NCI-H526 treated with DMSO at 0.1 percent for 48 hours (cell line): ENCODE results near the gene HES5.

ENCODE experiments used
- DNase-seq: peaks from one replicate; lab custom pipeline; 2025; lab: John Stamatoyannopoulos, UW

HES5 gene

DNA sequence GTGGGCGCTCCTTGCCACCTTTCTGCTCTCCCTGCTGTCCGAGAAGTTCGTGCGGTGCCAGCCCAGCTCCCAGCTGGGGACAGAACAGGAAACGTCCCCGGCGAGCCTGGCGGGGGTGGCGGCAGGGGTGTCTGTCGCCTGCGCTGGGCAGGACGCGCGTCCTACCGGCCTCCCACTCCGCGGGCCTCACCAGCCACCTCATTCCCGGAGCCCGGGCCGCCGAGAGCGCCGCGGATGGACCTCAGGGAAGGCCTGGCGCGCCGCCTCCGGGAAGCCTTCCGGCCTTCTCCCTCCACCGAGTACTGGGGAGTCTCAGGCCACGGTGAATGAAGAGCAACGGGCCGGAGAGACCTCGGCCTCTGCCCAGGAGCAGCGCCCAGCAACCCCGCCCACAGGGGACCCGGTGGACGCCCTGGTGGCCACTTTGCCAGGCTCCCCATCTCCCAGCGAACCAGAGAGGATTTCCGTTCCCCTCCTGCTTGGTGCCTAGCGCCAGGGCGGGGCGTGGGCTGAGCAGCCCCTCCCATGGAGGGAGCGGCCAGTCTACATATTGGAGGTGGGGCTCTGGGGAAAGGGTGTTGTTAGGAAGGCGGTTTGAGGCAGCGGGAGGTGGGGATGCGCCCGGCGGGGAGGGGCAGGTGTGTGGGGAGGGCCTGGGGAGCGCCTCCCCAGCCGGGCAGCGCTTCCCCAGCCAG, 16.6 kb upstream of the HES5 start:
- DNase-seq, result peak; percentile 66

DNA sequence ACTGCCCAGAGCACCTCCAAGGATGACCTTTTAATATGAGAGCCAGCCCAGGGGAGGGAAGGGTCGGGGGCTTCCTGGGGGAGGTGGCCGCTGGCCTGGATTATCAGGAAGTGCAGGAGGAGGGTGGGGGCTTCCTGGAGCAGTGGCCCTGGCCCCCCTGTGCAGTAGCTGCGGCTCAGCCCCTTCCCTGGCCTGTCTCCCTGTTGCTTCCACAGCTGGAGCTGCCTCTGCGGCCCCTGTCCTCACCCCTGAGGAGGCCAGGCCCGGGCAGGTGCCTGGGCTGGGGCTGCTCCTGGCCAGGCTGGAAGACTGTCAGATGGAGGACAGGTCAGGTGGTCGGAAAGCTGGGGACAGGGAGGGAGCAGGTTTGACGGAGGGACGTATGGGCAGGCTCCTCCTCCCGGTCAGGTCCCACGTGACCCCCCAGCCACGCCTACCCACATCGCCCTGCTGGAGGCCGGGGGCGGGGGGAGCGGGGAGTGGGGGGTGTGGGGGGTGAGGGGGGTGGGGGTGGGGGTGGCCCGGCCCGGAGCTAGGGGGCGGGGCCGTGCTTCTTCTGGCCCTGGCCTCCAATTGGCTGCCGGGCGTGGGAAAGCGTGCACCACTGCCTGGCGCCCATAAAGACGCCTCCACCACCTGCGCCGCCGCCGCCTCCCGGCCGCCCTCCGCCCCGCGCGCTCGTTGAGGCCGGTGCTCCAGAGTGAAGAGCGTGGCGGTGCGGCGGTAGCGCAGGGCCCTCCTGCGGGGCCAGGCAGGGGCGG, 15.9 kb upstream of the HES5 start:
- DNase-seq, result peak; percentile 70

DNA sequence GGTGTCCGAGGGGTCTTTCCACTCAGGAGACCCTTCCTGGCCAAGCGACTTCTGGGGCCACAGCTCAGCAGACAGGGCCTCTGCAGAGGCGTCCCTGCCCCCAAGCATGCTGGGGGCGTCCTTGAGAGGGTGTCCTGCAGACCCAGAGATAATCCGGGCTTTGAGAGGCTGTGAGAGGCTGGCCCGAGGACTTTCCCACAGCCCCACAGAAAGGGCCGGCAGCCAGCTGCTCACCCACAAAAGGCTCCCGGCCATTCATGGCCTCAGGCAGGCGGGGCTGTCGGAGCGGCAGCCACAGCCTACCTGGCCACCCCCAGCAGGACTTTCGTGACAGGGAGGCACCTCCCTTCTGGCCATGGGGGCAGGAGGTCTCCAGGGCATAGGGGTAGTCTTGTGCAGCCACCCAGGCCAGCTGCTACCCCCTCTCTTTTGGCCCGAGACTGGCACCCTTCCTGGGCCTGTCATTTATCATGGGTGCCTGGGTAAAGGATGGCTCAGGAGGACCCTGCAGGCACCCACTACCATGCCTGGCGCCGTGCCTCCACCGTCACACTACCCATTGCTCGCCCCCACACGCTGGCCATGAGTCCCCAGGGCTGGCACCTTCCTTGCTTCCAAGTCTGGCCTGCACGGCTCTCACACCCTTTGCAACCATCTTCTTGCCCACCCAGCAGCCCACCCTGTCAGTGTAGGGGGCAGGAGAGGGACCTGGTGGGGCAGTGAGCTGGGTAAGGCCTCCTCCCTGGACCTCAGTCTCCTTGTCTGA, 15.0 kb upstream of the HES5 start:
- no peak for DNase-seq

GRCh38 chr1:2544093-2544874, 14.2 kb upstream of the HES5 start:
- DNase-seq, result no peak

DNA sequence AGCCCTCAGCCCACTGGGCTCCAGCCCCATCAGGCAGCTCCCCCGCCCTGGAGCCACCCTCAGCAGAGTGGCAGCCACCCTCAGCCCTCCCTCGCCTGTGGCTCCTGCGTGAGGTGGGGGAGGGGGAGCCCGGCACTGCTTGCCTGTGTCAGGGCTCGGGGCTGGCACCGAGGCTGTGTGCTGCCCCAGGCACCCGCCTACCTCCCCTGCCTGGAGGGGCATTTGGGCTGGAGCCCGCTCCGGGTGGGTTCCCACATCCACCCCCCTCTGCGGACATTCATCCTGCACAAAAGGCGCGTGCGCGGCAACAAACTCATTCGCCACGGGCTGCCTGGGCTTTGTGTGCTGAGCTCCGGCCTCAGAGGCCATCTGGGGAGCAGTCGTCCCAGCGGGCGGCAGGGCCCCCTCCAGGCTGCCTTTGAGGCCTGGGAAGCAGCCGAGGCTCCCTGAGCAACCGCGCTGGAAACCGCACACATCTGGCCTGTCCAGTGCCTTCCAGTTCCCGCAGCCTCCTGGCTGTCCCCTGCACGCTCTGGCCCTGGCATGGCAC, 13.6 kb upstream of the HES5 start:
- no peak for DNase-seq

- no peak for DNase-seq
Observed at GRCh38 chr1:2542246-2542915, 12.3 kb upstream of the HES5 start.

DNA sequence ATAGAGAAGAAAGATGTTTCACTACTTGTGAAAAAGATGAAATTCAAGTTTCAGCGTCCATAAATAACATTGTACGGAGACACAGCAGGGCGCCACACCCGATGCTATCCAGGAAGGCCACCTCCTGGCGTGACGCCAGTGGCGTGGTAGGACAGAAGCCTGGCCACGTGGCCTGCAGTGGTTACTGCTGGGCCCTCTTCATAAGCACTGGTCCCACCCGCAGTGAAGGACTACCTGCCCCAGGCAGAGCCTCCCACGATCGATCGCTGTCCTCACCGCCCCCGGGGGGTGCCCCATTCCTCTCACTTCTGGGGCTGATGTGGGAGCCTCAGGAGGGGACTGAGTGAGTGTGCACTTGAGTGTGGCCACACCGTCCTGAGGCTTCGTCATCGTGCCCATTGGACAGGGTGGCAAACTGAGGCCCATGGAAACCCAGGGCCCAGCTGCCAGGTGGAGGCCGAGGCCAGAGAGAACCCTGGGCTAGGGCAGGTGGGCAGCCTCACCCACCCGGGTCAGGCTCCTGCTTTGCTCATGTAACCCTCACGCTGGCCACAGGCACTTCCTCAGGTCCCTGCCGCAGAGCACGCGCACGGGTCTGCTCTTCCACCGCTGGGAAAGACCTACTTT, 11.7 kb upstream of the HES5 start:
- DNase-seq, result no peak

DNA sequence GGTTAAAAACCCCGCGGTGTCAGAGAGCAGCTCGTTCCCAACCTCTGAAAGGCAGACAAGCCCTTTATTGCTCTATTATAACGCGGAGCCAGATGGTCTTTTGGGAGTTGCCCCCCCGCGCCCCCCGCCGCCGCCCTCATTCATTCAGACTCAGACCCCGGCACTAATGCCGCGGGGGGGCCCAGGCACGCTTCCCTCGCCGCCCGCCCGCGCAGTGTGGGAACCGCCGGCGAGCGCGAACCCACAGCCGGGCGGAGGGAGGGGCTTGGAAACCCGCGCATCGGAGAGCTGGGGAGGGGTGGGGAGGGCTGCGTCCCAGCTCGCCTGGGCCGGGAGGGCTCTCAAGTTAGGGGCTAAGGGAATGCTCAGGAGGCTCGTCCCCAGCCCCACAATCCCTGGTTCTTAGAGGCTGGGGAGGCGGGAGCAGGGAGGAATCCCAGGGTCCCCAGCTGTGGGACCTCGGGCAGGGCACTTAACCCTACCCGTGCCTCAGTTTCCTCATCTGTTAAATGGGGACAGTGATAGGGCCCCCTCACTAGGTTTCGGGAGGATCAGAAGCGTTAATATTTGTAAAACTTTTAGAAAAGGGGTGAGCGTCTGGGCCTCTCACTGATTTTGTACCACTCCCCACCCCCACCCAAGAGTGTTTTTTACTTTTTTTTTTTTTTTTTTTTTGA, 10.9 kb upstream of the HES5 start:
- DNase-seq, result no peak

- no peak for DNase-seq
Observed at GRCh38 chr1:2539312-2539907, 9.3 kb upstream of the HES5 start.

DNA sequence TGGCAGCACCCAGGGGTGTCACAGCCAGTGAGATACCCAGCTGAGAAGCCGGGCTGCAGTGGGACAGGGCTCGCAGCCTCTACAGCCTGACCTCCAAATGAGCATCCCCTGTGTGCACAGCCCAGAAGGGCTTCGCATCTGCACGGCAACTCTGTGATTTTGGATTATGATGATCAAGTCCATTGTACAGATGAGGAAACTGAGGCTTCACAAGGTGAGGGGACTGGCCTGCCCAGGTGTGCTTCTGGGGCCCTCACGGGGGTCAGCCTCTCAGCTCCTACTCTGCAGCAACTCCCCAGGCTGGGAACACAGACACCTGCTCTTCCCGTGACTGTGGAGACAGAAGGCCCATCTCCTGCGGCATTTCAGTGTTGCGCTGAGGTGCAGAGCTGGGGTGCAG, 8.8 kb upstream of the HES5 start:
- no peak for DNase-seq

DNA sequence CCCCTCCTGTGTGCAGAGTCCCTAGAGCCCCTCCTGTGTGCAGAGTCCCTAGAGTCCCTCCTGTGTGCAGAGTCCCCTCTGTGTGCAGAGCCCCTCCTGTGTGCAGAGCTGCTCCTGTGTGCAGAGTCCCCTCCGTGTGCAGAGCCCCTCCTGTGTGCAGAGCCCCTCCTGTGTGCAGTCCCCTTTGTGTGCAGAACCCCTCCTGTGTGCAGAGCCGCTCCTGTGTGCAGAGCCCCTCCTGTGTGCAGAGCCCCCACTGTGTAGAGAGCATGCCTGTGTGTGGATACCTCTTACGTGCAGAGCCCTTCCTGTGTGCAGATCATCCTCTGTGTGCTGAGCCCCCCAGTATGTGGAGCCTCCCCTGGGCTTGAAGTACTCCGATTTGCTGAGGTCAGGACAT, 8.3 kb upstream of the HES5 start:
- DNase-seq, result no peak

DNA sequence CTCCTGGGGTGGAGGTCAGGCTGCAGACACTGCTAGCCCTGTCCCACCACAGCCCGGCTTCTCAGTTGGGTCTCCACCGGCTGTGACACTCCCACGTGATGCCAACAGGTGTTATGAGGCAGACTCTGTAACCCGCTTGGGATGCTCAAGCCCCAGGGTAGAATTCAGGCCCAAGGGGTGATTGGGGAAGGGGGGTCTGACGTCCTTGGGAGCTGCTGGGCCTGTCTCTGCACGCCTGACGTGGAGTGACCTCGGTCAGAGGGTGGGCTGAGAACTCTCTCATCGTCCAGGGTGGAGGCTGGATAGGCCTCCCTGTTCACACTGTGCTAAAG, 7.7 kb upstream of the HES5 start:
- DNase-seq, result no peak

DNA sequence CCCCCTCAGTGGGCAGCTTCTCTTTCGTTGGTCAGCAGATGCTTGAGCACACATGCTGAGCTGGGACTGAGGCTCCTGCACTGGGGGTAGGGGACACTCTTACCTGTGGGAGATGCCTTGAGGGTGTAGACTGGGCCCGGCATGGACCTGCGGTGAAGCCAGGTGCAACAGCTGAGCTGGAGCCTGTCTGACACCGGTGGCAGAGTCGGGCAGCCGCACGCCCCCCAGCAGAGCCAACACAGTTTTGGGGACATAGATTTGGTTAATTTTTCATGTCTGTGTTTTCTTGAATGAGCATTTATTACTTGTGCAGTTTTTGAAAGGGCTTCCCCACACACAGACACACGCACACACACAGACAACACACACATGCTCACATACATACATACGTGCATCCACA, 5.9 kb upstream of the HES5 start:
- DNase-seq, result no peak

DNA sequence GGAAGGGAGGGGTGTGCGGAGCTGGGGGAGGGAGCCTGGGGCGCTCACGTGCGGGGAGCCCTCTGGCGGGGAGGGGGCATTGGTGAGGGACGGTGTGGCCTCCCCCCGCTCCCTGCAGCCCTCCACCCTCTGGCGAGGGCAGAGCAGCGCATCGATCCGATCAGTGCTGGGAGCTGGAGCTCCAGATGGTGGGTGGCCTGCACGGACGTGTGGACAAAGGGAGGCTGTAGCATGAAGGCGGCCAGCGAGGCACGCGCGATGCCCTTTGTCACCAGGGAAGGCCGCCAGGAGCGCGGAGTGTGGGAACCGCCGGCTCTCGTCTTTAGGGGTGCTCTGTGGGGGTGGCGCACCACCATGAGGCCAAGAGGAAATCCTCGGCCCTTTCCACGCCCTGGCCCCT, 5.4 kb upstream of the HES5 start:
- no peak for DNase-seq

GRCh38 chr1:2534687-2535441, 4.8 kb upstream of the HES5 start:
- no peak for DNase-seq

DNA sequence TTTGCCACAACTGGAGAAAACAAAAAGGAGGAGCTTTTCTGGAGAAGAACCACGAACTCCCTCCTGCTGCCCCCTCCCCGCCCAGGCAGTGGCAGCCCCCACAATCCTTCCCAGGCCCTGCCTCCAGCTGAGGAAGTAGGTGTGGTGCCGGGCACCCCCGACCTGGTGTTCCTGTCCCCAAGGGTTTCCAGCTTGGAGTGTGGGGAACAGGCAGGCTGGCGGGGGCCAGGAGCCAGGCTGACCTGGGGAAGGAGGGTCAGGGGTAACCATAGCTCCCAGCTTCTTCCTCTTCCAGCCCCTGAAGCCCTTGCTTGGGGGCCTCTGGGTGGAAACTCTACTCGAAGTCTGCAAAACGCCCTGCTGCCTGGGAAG, 4.2 kb upstream of the HES5 start:
- DNase-seq, result no peak

DNA sequence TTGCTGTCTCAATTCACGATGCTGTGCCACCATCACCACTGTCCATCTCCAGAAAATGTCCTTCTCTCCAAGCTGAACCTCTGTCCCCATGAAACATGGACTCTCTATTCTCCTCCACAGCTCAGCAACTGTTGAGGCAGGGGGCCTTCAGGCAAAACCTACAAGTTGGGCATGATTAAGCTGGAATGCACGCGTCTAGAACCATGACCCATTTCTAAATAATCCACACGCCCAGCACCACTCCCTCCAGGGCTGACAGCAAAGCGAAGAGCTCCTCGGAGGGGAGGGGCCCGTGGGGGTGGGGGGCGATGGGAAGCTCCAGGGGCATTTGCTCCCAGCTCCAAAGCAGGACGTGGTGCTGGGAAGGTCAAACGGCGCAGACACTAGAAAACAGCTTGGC, 3.3 kb upstream of the HES5 start:
- no peak for DNase-seq

DNA sequence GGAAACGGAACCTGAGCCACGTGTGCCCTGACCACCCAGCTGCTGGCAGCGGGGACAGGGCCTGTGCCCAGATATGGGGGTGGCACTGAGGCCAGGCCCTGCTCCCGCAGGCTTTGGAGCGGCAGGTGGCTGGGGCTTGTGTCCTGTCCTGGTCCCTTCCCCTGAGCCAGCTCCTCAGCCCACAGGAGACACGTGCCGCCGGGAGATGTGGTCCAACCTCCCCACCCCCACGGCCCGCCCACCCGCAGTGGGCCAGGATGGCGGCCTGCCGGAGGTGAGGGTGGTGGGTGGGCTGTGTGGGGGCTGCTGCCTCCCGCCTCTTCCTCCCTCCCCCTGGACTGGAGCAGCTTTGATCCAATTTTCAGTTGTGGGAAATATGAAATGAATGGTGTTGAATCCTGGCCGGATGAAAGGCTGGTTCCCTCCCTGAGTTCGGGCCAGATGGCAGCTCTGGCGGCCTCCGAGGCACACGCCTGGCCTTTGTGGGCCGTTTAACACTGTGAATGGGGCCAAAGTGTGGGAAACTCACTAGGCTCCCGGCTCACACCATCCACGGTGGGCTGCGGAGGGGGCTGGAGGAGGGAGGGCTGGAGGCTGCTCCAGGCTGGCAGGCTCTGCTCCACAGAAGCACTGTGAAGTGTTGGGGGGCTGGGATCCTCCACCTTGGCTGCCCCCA, 2.6 kb upstream of the HES5 start:
- no peak for DNase-seq
